Activated naive CD4-positive, alpha-beta T cell treated with anti-CD3 and anti-CD28 coated beads, Interleukin-2, amount 50 U/mL, for 24 hours (primary cell): ENCODE results near the gene ECT2L.

ENCODE experiments used
- H3K27ac Mint-ChIP-seq: one replicate; pipeline ENCODE4 v1.8.0; 2021; ENCODE audit warnings: mild to moderate bottlenecking, mixed read lengths
- H3K27me3 Mint-ChIP-seq: one replicate; pipeline ENCODE4 v1.8.0; 2021; ENCODE audit warnings: mixed read lengths
- H3K36me3 Mint-ChIP-seq: one replicate; pipeline ENCODE4 v1.8.0; 2021; ENCODE audit warnings: mixed read lengths
- H3K4me1 Mint-ChIP-seq: one replicate; pipeline ENCODE4 v1.8.0; 2021; ENCODE audit warnings: mixed read lengths
- H3K4me3 Mint-ChIP-seq: one replicate; pipeline ENCODE4 v1.8.0; 2021; ENCODE audit warnings: mild to moderate bottlenecking, mixed read lengths
- H3K9me3 Mint-ChIP-seq: one replicate; pipeline ENCODE4 v1.8.0; 2021; ENCODE audit warnings: mixed read lengths

ECT2L gene

DNA sequence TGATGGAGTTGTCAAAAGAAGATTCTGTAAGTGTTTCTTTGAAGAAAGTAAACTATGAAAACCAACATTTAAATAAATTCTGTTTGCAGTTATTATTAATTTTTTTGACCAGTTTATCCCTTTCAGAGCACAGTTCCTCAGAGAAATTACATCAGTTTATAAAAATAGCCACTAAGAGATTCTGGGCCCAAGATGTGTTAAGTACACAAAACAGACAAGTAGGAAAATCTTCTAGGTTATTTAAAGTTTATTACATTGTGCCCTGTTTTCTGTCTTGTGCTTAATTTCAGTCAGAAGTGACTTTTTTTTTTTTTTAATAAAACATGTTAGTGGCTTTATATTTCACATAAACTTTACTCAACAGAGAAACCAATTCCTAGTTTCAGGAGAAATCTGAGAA is 72.3 kb downstream of the ECT2L start:
- H3K4me1 Mint-ChIP-seq = no peaks in the 10 kb centered on the region
- H3K4me3 Mint-ChIP-seq = no peak overlapping the region
- no peaks in the 10 kb centered on the region for H3K36me3 Mint-ChIP-seq
- H3K9me3 Mint-ChIP-seq = no peaks in the 10 kb centered on the region
- H3K27ac Mint-ChIP-seq = no peak overlapping the region
- H3K27me3 Mint-ChIP-seq = no peaks in the 10 kb centered on the region

DNA sequence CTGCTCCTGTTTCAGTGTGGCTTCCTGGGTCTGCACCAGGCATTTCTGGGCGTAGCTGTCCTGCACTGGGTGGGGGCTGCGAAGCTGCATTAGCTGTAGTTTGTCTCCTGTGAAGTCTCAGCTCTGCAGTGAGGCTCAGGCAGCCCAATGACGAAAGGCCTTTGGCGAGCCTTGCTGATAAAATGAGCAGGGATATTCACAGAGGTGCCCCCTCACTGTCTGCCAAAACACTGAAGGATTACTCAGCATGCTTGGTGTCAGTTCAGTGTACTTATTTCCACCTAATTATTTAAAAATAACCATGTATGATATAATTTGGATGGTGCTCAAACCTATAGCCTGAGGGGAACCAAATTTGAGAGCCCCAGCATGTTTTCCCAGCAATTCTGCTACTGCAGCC is 73.5 kb downstream of the ECT2L start:
- H3K4me1 Mint-ChIP-seq = no peaks in the 10 kb centered on the region
- no peak overlapping the region for H3K27ac Mint-ChIP-seq
- no peak overlapping the region for H3K4me3 Mint-ChIP-seq
- no peaks in the 10 kb centered on the region for H3K36me3 Mint-ChIP-seq
- H3K27me3 Mint-ChIP-seq = no peaks in the 10 kb centered on the region
- H3K9me3 Mint-ChIP-seq = no peaks in the 10 kb centered on the region

DNA sequence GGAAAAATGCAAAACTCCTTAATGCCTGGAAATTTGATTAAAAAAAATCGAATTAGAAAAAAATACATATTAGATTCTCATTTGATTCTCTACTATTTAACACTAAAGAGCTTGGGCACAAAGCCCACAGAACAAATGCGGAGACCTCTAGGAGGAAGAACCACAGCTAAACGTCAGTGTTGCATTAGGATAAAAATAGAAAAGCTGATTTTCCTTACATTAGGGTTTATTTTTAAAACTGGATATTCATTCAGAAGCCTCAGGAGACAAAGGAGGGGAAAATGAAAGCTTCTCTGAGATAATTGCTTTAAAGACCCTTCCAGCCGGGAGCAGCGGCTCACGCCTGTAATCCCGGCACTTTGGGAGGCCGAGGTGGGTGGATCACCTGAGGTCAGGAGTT is 77.3 kb downstream of the ECT2L start:
- Mint-ChIP-seq H3K27me3 (no peaks in the 10 kb centered on the region), H3K4me3 (no peak overlapping the region), H3K36me3 (no peaks in the 10 kb centered on the region), H3K9me3 (no peaks in the 10 kb centered on the region), H3K27ac (no peak overlapping the region), H3K4me1 (no peaks in the 10 kb centered on the region)

DNA sequence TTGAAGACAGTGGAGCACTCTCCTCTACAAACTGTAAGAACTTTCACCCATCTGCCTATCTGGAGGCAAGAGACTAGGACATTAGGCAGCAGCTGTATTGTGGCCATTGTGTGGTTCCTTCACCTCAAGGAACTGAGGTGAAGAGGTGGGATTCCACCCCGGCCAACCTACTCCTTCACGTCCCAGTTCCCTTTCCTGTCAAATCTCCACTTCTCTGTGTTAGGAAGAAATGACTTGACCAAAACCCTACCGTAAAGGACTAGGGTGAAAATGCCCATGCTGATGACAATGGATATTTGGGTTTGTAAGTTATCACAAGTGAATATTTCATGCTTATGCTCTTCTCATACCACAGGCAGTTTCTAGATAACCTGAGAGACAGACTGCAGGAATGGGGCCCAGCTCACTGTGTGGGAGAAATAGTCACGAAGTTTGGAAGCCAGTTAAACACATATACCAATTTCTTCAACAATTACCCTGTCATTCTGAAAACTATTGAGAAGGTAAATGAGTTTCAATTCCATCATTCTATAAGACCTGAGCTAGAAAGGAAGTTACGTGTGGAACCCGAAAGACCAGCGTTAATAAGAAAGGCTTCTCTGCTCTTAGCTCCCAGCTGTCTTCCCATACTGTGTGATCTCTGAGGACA is 86.6 kb downstream of the ECT2L start:
- Mint-ChIP-seq H3K4me3 (no peak overlapping the region), H3K27ac (no peak overlapping the region), H3K27me3 (no peaks in the 10 kb centered on the region), H3K36me3 (no peaks in the 10 kb centered on the region), H3K4me1 (no peaks in the 10 kb centered on the region), H3K9me3 (no peaks in the 10 kb centered on the region)

DNA sequence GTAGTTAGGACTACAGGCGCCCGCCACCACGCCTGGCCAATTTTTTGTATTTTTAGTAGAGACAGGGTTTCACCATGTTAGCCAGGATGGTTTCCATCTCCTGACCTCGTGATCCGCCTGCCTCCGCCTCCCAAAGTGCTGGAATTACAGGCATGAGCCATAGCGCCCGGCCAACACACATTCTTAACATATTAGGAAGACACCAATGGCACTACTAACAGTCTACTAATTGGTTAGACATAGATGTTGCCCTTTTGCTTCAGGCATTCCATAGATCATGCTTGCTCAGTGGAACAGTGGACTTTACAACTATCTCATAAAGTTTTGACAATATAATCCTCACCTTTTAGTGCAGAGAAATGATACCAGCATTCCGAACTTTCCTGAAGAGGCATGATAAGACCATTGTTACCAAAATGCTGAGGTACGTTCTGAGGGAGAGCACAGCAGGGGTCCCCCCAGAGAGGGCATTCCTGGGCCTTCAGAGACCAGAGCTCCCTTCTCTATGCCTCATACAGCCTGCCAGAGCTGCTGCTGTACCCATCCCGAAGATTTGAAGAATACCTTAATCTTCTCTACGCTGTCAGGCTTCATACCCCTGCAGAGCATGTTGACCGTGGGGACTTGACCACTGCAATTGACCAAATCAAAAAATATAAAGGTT is 89.4 kb downstream of the ECT2L start:
- Mint-ChIP-seq H3K36me3 (no peaks in the 10 kb centered on the region), H3K4me1 (no peaks in the 10 kb centered on the region), H3K27ac (no peak overlapping the region), H3K27me3 (no peaks in the 10 kb centered on the region), H3K9me3 (no peaks in the 10 kb centered on the region), H3K4me3 (no peak overlapping the region)

DNA sequence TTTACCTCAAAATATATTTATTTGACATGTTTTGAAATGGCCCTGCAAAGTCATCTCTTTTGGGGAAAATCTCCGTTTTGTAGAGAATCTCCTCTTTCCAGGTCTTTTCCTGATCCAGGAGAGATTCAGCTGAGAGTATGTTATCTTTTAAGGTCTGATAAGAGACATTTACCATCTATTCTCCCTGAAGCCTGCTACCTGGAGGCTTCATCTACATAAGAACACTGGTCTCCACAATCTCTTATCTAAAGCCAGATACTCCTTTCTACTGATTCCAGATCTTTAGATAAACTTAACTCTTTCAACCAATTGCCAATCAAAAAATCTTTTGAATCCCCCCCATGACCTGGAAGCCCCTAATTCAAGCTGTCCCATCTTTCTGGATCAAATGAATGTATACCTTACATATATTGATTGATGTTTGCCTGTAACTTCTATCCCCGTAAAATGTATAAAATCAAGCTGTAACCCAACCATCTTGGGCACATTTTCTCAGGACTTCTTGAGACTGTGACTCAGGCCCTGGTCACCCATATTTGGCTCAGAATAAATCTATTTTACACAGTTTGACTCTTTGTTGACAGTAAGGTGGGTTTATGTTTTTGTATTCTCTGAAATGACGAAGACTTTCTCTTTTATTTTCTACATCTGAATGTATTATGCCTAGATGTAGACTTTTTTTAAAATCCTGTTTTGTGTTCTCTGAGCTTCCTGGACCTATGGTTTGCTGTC is 95.5 kb downstream of the ECT2L start:
- peaks cover 4% of the 10 kb centered on the region for H3K9me3 Mint-ChIP-seq
- H3K27me3 Mint-ChIP-seq = no peaks in the 10 kb centered on the region

DNA sequence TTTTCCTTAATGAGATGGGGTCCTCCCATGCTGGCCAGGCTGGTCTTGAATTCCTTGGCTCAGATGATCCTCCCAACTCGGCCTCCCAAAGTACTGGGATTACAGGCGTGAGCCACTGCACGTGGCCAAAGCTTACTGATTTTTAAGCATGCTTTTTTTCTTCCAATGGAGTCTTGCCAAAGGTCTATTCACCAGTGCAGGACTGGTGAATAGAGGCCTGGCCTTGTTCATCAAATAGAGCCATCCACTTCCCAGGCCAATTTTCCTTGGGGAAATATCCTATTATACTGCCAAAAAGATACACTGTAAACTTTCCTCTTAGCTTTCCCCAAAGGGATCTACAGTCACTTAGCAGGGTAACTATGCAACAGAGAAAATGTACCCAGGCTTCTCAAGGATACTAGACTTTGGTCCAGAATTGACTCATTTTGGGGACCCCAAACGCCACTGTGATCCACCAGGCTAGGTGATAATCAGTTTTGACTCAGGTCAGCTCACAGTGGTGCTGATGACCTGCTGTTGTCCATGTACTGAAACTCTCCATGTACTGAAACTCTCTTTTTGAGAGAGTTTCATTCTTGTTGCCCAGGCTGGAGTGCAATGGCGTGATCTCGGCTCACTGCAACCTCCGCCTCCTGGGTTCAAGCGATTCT is 100.3 kb downstream of the ECT2L start:
- Mint-ChIP-seq H3K27me3 (no peaks in the 10 kb centered on the region), H3K27ac (no peak overlapping the region), H3K36me3 (peaks cover 23% of the 10 kb centered on the region), H3K4me3 (no peak overlapping the region), H3K4me1 (no peaks in the 10 kb centered on the region), H3K9me3 (peaks cover 4% of the 10 kb centered on the region)

More for the DNA sequence above, 95.5 kb downstream of the ECT2L start:
- H3K36me3 Mint-ChIP-seq = peaks cover 2% of the 10 kb centered on the region
- no peak overlapping the region for H3K27ac Mint-ChIP-seq
- no peaks in the 10 kb centered on the region for H3K4me1 Mint-ChIP-seq
- H3K4me3 Mint-ChIP-seq = no peak overlapping the region

DNA sequence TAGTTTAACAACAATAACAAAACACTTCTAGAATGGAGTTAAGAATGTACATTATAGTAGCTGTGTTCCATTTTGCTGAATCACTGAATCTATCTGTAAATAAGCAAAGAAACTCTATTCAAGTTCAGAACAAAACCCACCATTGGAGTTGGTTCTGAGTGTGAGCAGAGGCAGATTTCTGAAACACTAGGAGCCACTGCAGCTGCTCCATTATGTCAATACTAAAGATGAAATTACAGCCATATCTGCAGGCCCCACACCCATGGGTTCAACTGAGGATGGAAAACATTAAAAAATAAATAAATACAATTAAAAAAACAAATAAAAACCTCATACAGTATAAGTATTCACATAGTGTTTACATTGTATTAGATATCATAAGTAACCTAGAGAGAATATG is 101.1 kb downstream of the ECT2L start:
- no peak overlapping the region for H3K4me3 Mint-ChIP-seq
- H3K4me1 Mint-ChIP-seq = no peaks in the 10 kb centered on the region
- no peak overlapping the region for H3K27ac Mint-ChIP-seq
- H3K27me3 Mint-ChIP-seq = no peaks in the 10 kb centered on the region
- H3K9me3 Mint-ChIP-seq = peaks cover 2% of the 10 kb centered on the region
- H3K36me3 Mint-ChIP-seq = peaks cover 23% of the 10 kb centered on the region

DNA sequence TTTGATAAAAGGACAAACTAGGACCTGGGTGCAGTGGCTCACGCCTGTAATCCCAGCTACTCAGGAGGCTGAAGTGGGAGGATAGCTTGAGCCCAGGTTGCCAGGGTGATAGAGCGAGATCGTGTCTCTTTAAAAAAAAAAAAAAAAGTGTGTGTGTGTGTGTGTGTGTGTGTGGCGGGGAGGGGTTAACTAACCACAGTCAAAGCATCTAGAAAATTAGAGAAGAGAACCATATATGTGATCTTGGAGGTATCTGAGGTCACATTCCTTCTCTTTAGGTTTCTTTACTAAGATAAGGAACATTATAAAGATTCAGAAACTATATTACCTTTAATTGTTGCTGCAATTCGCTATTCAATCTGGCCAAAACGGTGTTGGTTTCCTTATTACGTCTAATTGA is 111.3 kb downstream of the ECT2L start:
- Mint-ChIP-seq H3K4me1 (no peaks in the 10 kb centered on the region), H3K4me3 (no peak overlapping the region), H3K36me3 (peaks cover 30% of the 10 kb centered on the region), H3K27me3 (no peaks in the 10 kb centered on the region), H3K27ac (no peak overlapping the region), H3K9me3 (no peaks in the 10 kb centered on the region)

DNA sequence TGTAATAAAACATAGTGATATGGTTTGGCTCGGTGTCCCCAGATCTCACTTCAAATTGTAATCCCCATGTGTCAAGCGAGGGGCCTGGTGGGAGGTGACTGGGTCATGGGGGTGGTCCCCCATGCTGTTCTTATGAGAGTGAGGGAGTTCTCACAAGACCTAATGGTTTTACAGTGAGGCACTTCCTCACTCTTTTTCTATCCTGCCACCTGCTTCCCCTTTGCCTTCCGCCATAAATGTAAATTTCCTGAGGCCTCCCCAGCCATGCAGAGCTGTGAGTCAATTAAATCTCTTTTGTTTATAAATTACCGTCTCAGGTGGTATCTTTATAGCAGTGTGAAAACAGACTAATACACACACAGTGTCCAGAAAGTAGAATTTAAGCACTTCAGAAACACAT is 113.6 kb downstream of the ECT2L start:
- no peaks in the 10 kb centered on the region for H3K4me1 Mint-ChIP-seq
- H3K27ac Mint-ChIP-seq = no peak overlapping the region
- no peaks in the 10 kb centered on the region for H3K9me3 Mint-ChIP-seq
- peaks cover 45% of the 10 kb centered on the region for H3K36me3 Mint-ChIP-seq
- no peaks in the 10 kb centered on the region for H3K27me3 Mint-ChIP-seq
- H3K4me3 Mint-ChIP-seq = no peak overlapping the region

DNA sequence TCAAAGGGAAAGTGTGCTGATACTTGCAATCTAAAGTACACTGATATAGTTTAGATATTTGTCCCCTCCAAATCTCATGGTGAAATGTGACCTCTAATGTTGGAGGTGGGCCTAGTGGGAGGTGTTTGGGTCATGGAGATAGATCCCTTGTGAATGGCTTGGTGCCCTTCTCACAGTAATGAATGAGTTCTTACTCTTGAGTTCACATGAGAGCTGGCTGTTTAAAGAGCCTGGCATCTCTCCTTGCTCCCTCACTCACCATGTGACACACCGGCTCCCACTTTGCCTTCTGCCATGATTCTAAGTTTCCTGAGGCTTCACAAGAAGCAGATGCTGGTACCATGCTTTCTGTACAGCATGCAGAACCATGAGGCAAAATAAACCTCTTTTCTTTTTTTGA is 114.1 kb downstream of the ECT2L start:
- Mint-ChIP-seq H3K4me3 (no peak overlapping the region), H3K27me3 (no peaks in the 10 kb centered on the region), H3K36me3 (peaks cover 45% of the 10 kb centered on the region), H3K9me3 (no peaks in the 10 kb centered on the region), H3K27ac (no peak overlapping the region), H3K4me1 (no peaks in the 10 kb centered on the region)

DNA sequence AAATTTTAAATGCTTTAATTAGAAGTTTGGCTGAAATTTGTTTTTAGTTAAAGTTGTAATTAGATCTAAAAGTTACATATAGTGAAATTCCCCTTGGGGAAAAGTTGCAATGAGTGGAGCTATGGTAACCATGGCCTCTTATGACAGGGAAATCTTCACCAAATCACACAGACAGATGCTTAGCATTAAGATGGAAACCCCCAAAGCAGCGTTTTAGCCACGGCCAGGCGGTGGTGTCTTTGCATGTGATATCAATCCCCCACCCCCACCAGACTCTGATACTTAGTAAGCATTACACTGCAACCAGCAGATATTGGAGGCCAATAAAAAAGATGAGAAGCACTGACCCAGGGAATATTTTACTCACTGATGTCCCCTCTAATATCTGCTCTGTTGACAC is 116.4 kb downstream of the ECT2L start:
- Mint-ChIP-seq H3K36me3 (peaks cover 35% of the 10 kb centered on the region), H3K27me3 (no peaks in the 10 kb centered on the region), H3K27ac (no peak overlapping the region)

DNA sequence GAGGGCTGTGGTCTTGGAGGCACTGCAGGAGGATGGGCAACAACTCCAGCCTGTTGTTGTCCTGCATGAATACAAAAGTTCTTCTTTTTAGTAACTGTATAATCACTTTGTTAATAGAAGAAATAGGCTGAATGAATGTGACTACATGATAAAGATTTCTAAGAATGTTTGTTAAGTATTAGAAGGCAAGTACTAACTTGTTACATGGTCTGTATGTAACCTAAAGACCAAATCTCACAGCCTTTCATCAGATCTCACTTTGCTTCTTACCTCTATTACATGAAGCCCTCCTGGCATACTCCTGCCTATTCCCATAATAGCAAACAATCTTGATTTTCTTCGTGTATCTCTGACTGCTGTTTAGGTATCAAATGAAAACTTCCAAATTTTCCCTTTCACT is 118.8 kb downstream of the ECT2L start:
- H3K4me3 Mint-ChIP-seq = no peak overlapping the region
- no peak overlapping the region for H3K27ac Mint-ChIP-seq
- H3K27me3 Mint-ChIP-seq = no peaks in the 10 kb centered on the region
- H3K9me3 Mint-ChIP-seq = no peaks in the 10 kb centered on the region
- H3K4me1 Mint-ChIP-seq = no peaks in the 10 kb centered on the region
- peaks cover 34% of the 10 kb centered on the region for H3K36me3 Mint-ChIP-seq

More for the DNA sequence above, 116.4 kb downstream of the ECT2L start:
- no peaks in the 10 kb centered on the region for H3K4me1 Mint-ChIP-seq
- H3K9me3 Mint-ChIP-seq = no peaks in the 10 kb centered on the region
- H3K4me3 Mint-ChIP-seq = no peak overlapping the region

DNA sequence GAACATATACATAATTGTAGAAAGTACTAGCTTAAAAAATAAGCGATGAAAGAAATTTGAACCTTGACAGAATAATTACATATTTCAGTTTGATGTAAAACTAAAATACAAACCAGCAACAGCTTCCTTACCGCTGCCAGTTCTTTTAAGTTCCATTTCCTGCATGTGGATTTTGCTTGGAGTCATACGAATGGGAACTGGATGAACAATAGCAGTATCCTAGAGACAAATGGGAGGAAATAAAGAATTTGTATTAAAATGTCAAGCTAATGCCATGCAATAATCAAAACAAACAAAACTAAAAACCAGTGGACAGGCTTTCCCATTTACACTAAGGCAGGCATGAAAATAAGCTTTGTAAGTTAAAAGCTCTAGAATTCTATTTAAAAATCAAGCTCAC is 125.0 kb downstream of the ECT2L start:
- Mint-ChIP-seq H3K27me3 (no peaks in the 10 kb centered on the region), H3K9me3 (no peaks in the 10 kb centered on the region), H3K4me1 (no peaks in the 10 kb centered on the region), H3K4me3 (no peak overlapping the region), H3K36me3 (peaks cover 15% of the 10 kb centered on the region), H3K27ac (no peak overlapping the region)

DNA sequence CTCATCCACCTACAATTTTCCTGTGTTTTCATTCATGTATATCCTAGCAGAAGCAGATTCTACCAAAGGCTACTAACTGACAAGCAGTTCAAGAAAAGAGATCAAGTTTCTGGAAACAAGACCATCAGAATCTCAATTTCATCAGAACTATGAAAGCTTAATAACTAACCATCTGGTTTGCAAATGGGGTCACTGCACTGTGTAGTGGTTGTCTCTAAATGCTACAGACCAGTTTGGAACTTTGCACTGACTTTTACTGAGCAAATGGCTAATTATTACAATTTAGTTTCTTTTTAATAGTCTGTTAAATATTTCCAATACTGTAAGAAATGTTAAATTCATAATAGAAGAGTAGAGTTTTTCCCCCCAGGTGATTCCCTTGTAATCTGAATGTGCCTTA is 127.7 kb downstream of the ECT2L start:
- H3K9me3 Mint-ChIP-seq = no peaks in the 10 kb centered on the region

DNA sequence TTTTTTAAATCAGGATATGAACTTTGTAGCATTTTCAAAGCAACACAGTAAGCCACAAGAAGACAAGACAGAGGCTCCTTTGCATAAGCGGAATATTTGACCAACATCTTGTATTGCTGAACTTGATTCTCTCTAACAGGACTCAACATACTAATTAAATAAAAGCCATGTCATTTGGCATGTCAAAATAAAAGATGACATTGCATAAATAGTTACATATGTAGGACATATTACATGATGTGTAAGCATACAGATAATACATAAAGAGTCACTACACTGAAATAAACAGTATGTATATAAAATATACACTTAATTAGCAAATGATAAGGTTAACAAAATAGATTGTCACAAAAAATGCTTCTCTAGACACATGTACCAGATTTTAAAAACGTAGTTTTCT is 129.9 kb downstream of the ECT2L start:
- no peaks in the 10 kb centered on the region for H3K4me1 Mint-ChIP-seq
- no peak overlapping the region for H3K4me3 Mint-ChIP-seq
- peaks cover 16% of the 10 kb centered on the region for H3K36me3 Mint-ChIP-seq
- H3K9me3 Mint-ChIP-seq = no peaks in the 10 kb centered on the region
- no peaks in the 10 kb centered on the region for H3K27me3 Mint-ChIP-seq
- no peak overlapping the region for H3K27ac Mint-ChIP-seq

More for the DNA sequence above, 127.7 kb downstream of the ECT2L start:
- Mint-ChIP-seq H3K27ac (no peak overlapping the region), H3K36me3 (peaks cover 19% of the 10 kb centered on the region), H3K27me3 (no peaks in the 10 kb centered on the region), H3K4me3 (no peak overlapping the region), H3K4me1 (no peaks in the 10 kb centered on the region)
